Measurements from ENCODE around the gene SUV39H1. TPM values are rescaled to one million over a fixed set of nuclear protein-coding genes. Genes with fewer than 3 reads are reported as not detected.

Gene SUV39H1, protein sequence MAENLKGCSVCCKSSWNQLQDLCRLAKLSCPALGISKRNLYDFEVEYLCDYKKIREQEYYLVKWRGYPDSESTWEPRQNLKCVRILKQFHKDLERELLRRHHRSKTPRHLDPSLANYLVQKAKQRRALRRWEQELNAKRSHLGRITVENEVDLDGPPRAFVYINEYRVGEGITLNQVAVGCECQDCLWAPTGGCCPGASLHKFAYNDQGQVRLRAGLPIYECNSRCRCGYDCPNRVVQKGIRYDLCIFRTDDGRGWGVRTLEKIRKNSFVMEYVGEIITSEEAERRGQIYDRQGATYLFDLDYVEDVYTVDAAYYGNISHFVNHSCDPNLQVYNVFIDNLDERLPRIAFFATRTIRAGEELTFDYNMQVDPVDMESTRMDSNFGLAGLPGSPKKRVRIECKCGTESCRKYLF
- total RNA-seq = 5.0 and 6.5 TPM in 2 replicates

DNA sequence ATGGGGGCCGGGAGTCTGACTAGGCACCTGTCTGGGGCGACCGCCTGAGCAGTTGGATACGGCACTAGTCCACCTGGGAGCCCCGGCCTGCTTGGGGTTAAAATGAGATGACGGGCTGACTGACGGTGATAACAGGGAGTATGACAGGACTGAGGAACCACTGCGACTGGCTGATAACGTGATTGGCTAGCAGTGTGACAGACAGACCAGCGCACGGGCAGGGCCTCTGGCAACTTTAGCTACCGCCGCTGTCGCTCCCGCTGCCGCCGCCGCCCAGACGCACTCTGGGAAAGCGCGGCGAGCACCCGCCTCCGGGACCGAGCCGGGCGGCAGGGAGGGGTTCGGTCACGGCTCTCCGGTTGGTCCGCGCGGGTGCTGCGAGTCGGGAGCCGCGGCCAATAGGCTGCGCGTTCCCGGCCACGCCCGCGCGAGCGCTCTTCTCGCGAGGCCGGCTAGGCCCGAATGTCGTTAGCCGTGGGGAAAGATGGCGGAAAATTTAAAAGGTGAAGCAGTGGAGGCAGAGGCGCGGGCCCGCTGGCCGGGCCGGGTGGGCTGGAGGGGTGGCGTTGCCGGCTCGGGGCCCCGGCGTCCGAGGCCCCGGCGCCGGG lies at the start of gene SUV39H1:
Gene SUV39H1 (plus strand): TSS at position 434 of the 608 bp plus-strand sequence. CDS start 51 bp downstream, at position 485.

DNA sequence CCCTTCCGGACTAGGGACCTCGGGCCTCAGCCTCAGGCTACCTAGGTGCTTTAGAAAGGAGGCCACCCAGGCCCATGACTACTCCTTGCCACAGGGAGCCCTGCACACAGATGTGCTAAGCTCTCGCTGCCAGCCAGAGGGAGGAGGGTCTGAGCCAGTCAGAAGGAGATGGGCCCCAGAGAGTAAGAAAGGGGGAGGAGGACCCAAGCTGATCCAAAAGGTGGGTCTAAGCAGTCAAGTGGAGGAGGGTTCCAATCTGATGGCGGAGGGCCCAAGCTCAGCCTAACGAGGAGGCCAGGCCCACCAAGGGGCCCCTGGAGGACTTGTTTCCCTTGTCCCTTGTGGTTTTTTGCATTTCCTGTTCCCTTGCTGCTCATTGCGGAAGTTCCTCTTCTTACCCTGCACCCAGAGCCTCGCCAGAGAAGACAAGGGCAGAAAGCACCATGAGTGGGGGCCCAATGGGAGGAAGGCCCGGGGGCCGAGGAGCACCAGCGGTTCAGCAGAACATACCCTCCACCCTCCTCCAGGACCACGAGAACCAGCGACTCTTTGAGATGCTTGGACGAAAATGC lies 13.0 kb upstream of the SUV39H1 start, which contains the start of gene WAS:
Gene WAS (plus strand): TSS at position 389 of the 572 bp plus-strand sequence. CDS start 55 bp downstream, at position 444.

Other genes with a start within 250 kb of the SUV39H1 start
- gene SLC38A5, start 226.5 kb upstream of the SUV39H1 start, total RNA-seq = 9.1 and 21.2 TPM in 2 replicates
- gene FTSJ1, start 220.5 kb upstream of the SUV39H1 start, total RNA-seq = 34.3 and 39.9 TPM in 2 replicates
- gene PORCN, start 187.7 kb upstream of the SUV39H1 start, total RNA-seq = 3.2 and 10.3 TPM in 2 replicates
- 57.5 and 134 TPM in 2 replicates for gene EBP, start 174.9 kb upstream of the SUV39H1 start, total RNA-seq
- 4.5 and 11.1 TPM in 2 replicates for gene TBC1D25, start 157.0 kb upstream of the SUV39H1 start, total RNA-seq
- 104 and 354 TPM in 2 replicates for gene RBM3, start 122.2 kb upstream of the SUV39H1 start, total RNA-seq
- gene WDR13, start 99.2 kb upstream of the SUV39H1 start, total RNA-seq = 129 and 172 TPM in 2 replicates
- gene WAS, start 12.9 kb upstream of the SUV39H1 start, total RNA-seq = 0.19 TPM in 1 of 2 replicates, not detected in the other
- gene GLOD5, start 65.0 kb downstream of the SUV39H1 start, total RNA-seq = not detected in 2 replicates
- not detected in 2 replicates for gene GATA1, start 89.9 kb downstream of the SUV39H1 start, total RNA-seq
- gene HDAC6, start 105.3 kb downstream of the SUV39H1 start, total RNA-seq = 24.6 and 38.4 TPM in 2 replicates
- not detected in 2 replicates for gene ERAS, start 129.8 kb downstream of the SUV39H1 start, total RNA-seq
- gene PCSK1N, start 138.9 kb downstream of the SUV39H1 start, total RNA-seq = 0.31 TPM in 1 of 2 replicates, not detected in the other
- gene TIMM17B, start 201.0 kb downstream of the SUV39H1 start, total RNA-seq = 13.9 and 19.1 TPM in 2 replicates
- 70.0 and 82.4 TPM in 2 replicates for gene PQBP1, start 201.2 kb downstream of the SUV39H1 start, total RNA-seq
- 5.7 and 14.5 TPM in 2 replicates for gene SLC35A2, start 214.9 kb downstream of the SUV39H1 start, total RNA-seq
- 2.8 and 4.0 TPM in 2 replicates for gene PIM2, start 222.3 kb downstream of the SUV39H1 start, total RNA-seq